Fibroblast of upper back skin (primary cell): ENCODE data around the gene DLD.
"Not testable (repeated sequence)": the region's sequence is repeated elsewhere in the genome, so short reads cannot be mapped to it uniquely, and the experiment has no call there.

Source experiments
- DNase-seq: peaks from one replicate; pipeline ENCODE4 v3.0.0-alpha.2; 2013

Gene DLD, protein sequence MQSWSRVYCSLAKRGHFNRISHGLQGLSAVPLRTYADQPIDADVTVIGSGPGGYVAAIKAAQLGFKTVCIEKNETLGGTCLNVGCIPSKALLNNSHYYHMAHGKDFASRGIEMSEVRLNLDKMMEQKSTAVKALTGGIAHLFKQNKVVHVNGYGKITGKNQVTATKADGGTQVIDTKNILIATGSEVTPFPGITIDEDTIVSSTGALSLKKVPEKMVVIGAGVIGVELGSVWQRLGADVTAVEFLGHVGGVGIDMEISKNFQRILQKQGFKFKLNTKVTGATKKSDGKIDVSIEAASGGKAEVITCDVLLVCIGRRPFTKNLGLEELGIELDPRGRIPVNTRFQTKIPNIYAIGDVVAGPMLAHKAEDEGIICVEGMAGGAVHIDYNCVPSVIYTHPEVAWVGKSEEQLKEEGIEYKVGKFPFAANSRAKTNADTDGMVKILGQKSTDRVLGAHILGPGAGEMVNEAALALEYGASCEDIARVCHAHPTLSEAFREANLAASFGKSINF

DNA sequence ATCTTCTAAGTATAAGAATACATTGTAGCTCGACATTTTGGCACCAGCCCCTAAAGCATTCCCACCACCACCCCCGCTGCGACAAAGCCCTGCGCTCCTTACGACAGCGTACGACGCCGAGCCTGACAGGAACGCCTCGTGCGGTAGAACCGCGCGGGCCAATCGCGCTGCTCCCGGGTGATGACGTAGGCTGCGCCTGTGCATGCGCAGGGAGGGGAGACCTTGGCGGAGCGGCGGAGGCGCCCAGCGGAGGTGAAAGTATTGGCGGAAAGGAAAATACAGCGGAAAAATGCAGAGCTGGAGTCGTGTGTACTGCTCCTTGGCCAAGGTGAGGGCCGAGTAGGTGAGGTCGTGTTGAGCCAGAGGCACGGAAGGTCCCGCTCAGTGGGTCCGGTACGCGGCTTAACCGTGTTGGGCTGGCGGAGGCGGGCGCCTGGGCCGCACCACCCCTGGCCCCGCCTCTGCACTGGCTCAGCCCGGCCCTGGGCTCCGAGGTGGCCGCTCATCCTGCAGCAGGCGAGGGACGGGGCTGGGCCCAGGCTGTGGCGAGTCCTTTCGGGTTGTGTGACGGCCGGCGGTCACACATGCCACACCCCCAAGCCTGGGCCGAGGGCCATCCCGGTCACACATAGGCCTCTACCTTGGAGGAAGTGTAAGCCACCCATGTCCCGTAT lies at the start of gene DLD:
Gene DLD, plus strand, starts transcription at position 222 of the 674 bp plus-strand sequence. Its CDS starts 68 bp downstream, at position 290.
- DNase-seq = peak; percentile 89

GRCh38 chr7:107842213-107842612 lies 48.8 kb upstream of the DLD start:
- no peak for DNase-seq

DNA sequence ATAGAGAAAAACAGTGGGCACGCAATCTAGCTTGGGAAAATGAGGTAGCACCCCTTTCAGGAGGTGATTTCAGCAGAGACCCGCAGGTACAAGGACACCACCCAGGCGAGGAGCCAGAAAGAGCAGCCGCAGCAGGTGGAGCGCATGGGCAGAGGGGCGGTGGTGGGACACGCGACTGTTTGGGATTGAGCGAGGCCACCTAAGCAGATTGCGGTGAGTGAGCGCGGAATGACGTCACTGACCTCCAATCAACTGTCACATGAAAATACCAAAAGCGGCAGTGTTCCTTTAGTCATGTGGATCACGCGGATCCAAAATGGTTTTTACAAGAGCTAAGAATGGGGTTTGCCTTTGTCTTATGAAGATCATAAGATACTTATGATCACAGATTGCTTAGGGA lies 47.8 kb upstream of the DLD start:
- no peak for DNase-seq

GRCh38 chr7:107846324-107846723 lies 44.7 kb upstream of the DLD start:
- DNase-seq = no peak

GRCh38 chr7:107847168-107847835 lies 43.7 kb upstream of the DLD start:
- DNase-seq = no peak

GRCh38 chr7:107847836-107848175 lies 43.2 kb upstream of the DLD start:
- not testable (repeated sequence) for DNase-seq

GRCh38 chr7:107848211-107848610 lies 42.8 kb upstream of the DLD start:
- not testable (repeated sequence) for DNase-seq

DNA sequence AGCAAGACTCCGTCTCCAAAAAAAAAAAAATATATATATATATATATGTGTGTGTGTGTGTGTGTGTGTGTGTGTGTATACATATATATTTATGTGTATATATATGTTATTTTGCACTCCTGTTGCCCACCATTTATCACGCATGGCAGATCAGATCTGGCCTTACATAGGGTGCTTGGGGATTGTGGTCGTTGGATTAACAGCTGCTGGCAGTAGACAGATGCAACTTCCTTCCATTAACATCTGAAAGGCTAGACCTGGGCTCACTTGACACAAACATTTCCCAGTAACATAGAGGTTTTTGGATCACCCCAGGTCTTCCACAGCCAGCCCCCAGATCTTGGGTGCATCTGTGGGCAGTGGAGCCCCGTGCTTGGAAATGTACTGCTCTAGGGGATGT lies 40.8 kb upstream of the DLD start:
- DNase-seq = no peak

GRCh38 chr7:107850643-107851042 lies 40.3 kb upstream of the DLD start:
- peak; percentile 32 for DNase-seq

GRCh38 chr7:107854454-107854853 lies 36.5 kb upstream of the DLD start:
- no peak for DNase-seq

- DNase-seq = peak; percentile 45
Measured at GRCh38 chr7:107854989-107855388, 36.0 kb upstream of the DLD start.

- DNase-seq = peak; percentile 14
Measured at GRCh38 chr7:107856806-107857540, 34.0 kb upstream of the DLD start.

GRCh38 chr7:107857541-107857912 lies 33.5 kb upstream of the DLD start:
- DNase-seq = peak; percentile 71

- no peak for DNase-seq
Measured at GRCh38 chr7:107858280-107858679, 32.7 kb upstream of the DLD start.

- DNase-seq = no peak
Measured at GRCh38 chr7:107860279-107860961, 30.6 kb upstream of the DLD start.

DNA sequence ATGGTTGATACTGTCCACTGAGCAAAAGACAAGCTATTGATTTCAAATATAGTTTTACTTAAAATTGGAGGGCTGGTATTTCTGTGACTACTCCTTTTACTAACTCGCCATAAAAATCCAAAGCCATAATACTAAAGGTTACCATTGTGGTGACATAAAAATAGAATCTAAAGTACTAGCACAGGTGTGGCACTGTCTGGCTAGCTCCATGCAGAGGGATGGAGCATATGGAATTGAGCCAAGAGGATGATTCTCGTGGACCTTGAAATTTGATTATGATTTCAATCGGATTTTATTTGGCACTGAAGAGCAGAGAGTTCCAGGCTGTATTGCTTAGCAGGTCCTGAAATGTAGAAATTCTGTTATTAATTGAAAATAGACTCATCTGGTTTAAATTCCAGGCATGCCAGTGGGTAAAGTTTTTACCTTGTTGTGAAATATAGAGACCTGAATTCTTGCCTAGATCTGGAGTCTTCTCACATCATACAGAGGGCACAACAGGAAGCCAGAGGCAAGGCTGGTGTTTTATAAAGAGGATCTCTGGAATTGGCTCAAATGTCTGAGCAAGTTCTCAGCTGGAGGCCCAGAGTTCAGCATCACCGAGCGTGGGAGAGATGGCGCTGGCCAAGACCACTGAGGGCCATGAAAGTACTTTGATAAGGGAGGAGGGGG lies 29.9 kb upstream of the DLD start:
- peak; percentile 53 for DNase-seq

- no peak for DNase-seq
Measured at GRCh38 chr7:107865956-107866775, 24.8 kb upstream of the DLD start.

GRCh38 chr7:107867858-107868466 lies 23.0 kb upstream of the DLD start:
- DNase-seq = no peak

GRCh38 chr7:107870427-107871000 lies 20.5 kb upstream of the DLD start:
- DNase-seq = no peak

DNA sequence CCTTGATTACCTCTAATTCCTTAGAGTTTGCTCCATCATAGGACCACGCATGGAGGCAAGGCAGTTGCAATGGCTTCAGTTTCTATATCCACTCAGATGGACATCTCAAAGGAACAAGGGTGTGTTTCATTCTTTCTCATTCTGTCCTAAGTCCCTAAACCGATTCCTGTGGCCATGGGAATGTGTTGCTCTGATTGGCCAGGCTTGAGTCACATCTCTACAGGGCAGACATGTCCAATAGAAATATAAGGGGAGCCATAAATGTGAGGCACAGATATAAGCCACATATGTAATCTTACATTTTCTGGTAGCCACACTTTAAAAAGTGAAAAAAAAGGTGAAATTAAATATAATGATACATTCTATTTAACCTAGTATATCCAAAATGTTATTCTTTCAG lies 16.9 kb upstream of the DLD start:
- no peak for DNase-seq
